Lung (tissue), 12 donors: ENCODE results near the gene LNX1. TPM values are rescaled to one million over a fixed set of nuclear protein-coding genes. Genes with fewer than 3 reads are reported as not detected.

Experiments used
- ATAC-seq: fragments of 200-7000 bp; cut with Tn5 transposase; one replicate; pipeline ENCODE4 v1.9.1; 2020; ENCODE audit warnings: moderate number of reproducible peaks; ENCODE audit not compliant: insufficient read depth, low FRiP score
- DNase-seq, 3 donors: peaks; one replicate each; pipeline ENCODE4 v3.0.0-alpha.2; 2013 to 2017
- H3K27ac ChIP-seq, 2 donors: one replicate each; pipeline ENCODE4 v1.5.1; 2013; ENCODE audit warnings: mild to moderate bottlenecking in 2 of 2, moderate library complexity in 2 of 2, control low read depth in 1 of 2, inconsistent platforms in 1 of 2, low read depth in 1 of 2, low read length in 1 of 2
- H3K27me3 ChIP-seq, 3 donors: one replicate each; pipeline ENCODE4 v1.5.1; 2013; ENCODE audit warnings: low read length in 2 of 3; ENCODE audit not compliant: control insufficient read depth in 3 of 3, insufficient read depth in 3 of 3
- H3K36me3 ChIP-seq, 4 donors: one replicate each; pipeline ENCODE4 v1.5.1; 2013; ENCODE audit warnings: low read length in 4 of 4, mild to moderate bottlenecking in 1 of 4, moderate library complexity in 1 of 4; ENCODE audit not compliant: control insufficient read depth in 4 of 4, insufficient read depth in 4 of 4
- H3K4me1 ChIP-seq, 5 donors: one replicate each; pipeline ENCODE4 v1.5.1; 2013; ENCODE audit warnings: low read length in 5 of 5, mild to moderate bottlenecking in 2 of 5, moderate library complexity in 1 of 5; ENCODE audit not compliant: control insufficient read depth in 5 of 5, insufficient read depth in 5 of 5
- H3K4me3 ChIP-seq: one replicate; pipeline ENCODE4 v1.5.1; 2013; ENCODE audit warnings: mild to moderate bottlenecking, control low read depth, moderate library complexity
- H3K9ac ChIP-seq, 2 donors: one replicate each; pipeline ENCODE4 v1.5.1; 2013; ENCODE audit warnings: low read length in 2 of 2, control low read depth in 1 of 2; ENCODE audit not compliant: insufficient read depth in 1 of 2
- H3K9me3 ChIP-seq, 4 donors: one replicate each; pipeline ENCODE4 v1.5.1; 2013; ENCODE audit warnings: low read length in 3 of 4, mild to moderate bottlenecking in 1 of 4, moderate library complexity in 1 of 4; ENCODE audit not compliant: control insufficient read depth in 4 of 4, insufficient read depth in 3 of 4
- WGBS, 2 donors: extraction: QIAGEN DNeasy Blood & Tissue Kit; methylation state at CpG; one replicate each; pipeline ENCODE4 v1.1.7; 2013; 5-methylcytosine and 5-hydroxymethylcytosine counted together
- polyA plus RNA-seq, 2 donors: library from polyadenylated mRNA; stranded (reverse); fragments of 200-250 nt; gene quantifications; one replicate each; pipeline ENCODE4 v1.2.1, GENCODE V29; 2013
- total RNA-seq, 2 donors: library from RNA; depleted of rRNA in 1 of 2; stranded (reverse); fragments of >200 nt in 1 of 2; gene quantifications; one replicate each; pipeline ENCODE4 v1.2.1, GENCODE V29; 2014 to 2021
- TF ChIP-seq, protein P1 (sequence below): IDR thresholded peaks from 2 replicates; pipeline ENCODE4 v1.5.1; 2012; ENCODE audit warnings: mild to moderate bottlenecking; ENCODE audit errors: control extremely low read depth, extremely low read depth
- donor health status: control.
- donor health status: control.
- donor health status: Bipolar disorder and iron deficiency.
- donor health status: healthy.
- donor health status: DM: yes; HTN: yes; CAD: no.

Gene LNX1
- total and polyA plus RNA-seq, 4 donors, result 1.4 to 5.2 (median 3.2) TPM

DNA sequence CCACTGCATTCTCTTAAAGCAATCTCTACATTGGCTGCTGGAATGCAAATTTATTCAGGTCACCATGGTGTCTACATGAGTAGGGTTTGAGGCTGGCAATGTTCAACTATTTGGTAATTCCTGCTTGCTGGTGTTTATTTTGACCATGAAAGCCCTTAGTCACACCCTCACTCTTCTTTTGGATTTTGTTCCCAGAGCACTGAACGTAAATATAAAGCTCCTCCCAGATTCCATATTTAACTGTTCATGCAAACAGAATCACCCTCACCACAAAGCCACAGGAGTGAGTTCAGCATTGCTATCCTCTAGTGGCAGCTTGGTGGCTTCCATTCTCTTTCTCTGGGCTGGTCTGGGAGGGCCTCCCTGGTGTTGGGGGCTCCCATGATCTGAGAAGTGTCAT lies 82.8 kb downstream of the LNX1 start:
- WGBS, 2 donors, result 54 to 57% methylated on average over 1 of the region's 1 CpG
- TF ChIP-seq, protein P1, sequence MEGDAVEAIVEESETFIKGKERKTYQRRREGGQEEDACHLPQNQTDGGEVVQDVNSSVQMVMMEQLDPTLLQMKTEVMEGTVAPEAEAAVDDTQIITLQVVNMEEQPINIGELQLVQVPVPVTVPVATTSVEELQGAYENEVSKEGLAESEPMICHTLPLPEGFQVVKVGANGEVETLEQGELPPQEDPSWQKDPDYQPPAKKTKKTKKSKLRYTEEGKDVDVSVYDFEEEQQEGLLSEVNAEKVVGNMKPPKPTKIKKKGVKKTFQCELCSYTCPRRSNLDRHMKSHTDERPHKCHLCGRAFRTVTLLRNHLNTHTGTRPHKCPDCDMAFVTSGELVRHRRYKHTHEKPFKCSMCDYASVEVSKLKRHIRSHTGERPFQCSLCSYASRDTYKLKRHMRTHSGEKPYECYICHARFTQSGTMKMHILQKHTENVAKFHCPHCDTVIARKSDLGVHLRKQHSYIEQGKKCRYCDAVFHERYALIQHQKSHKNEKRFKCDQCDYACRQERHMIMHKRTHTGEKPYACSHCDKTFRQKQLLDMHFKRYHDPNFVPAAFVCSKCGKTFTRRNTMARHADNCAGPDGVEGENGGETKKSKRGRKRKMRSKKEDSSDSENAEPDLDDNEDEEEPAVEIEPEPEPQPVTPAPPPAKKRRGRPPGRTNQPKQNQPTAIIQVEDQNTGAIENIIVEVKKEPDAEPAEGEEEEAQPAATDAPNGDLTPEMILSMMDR, result no peak
- no peak overlapping the region for H3K9ac ChIP-seq

GRCh38 chr4:53507671-53508286 lies 83.5 kb downstream of the LNX1 start:
- Histone ChIP-seq H3K4me3 (no peak overlapping the region), H3K9ac (no peak overlapping the region), H3K27me3 (no peaks in the 10 kb centered on the region), H3K36me3 (no peaks in the 10 kb centered on the region), H3K27ac (no peak overlapping the region), H3K9me3 (no peaks in the 10 kb centered on the region), H3K4me1 (no peaks in the 10 kb centered on the region)
- WGBS, 2 donors, result 87 to 91% methylated on average over 17 of the region's 17 CpGs
- DNase-seq (no peak), ATAC-seq (peak; percentile 24)
- TF ChIP-seq, protein P1, result no peak

More for the DNA sequence above, 82.8 kb downstream of the LNX1 start:
- DNase-seq (no peak), ATAC-seq (no peak)
- Histone ChIP-seq H3K27ac (no peak overlapping the region), H3K4me3 (no peak overlapping the region), H3K27me3 (no peaks in the 10 kb centered on the region), H3K4me1 (no peaks in the 10 kb centered on the region), H3K36me3 (no peaks in the 10 kb centered on the region), H3K9me3 (no peaks in the 10 kb centered on the region)

- Histone ChIP-seq H3K27me3 (no peaks in the 10 kb centered on the region), H3K4me1 (no peaks in the 10 kb centered on the region), H3K36me3 (no peaks in the 10 kb centered on the region), H3K9me3 (no peaks in the 10 kb centered on the region), H3K27ac (no peak overlapping the region), H3K9ac (no peak overlapping the region), H3K4me3 (no peak overlapping the region)
- ATAC-seq (no peak), DNase-seq (no peak)
- 95 to 97% methylated on average over 7 of the region's 7 CpGs for whole genome bisulfite sequencing, 2 donors
- TF ChIP-seq, protein P1, result no peak
These were observed 84.2 kb downstream of the LNX1 start for GRCh38 chr4:53507058-53507457.

DNA sequence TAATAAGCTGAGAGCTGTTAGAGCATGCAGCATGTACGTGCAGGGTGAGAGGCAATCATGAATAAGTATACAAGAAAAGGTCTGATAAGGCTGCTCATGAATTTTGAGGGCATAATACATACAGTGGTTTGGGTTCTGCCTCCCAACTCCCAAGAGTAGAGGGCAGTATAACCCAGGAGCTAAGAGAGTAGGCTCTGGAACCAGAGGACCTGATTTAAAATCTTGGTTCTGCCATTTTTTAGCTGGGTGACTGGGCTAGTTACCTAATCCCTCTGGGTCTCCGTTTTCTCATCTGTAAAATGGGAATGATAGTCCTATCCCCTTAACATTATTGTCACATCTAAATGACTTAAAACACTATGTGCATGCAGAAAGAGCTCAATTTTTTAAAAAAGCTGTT lies 85.3 kb downstream of the LNX1 start:
- DNase-seq (no peak), ATAC-seq (no peak)
- TF ChIP-seq, protein P1, result no peak
- no peaks in the 10 kb centered on the region for H3K9me3 ChIP-seq
- no peaks in the 10 kb centered on the region for H3K4me1 ChIP-seq
- H3K36me3 ChIP-seq, result no peaks in the 10 kb centered on the region
- 92 to 94% methylated on average over 2 of the region's 2 CpGs for WGBS, 2 donors
- H3K4me3 ChIP-seq, result no peak overlapping the region
- H3K9ac ChIP-seq, result no peak overlapping the region
- no peaks in the 10 kb centered on the region for H3K27me3 ChIP-seq
- no peak overlapping the region for H3K27ac ChIP-seq
